OCI-LY1 (cell line): Measurements from ENCODE around the gene TBCE.
"Not testable (repeated sequence)": the region's sequence is repeated elsewhere in the genome, so short reads cannot be mapped to it uniquely, and the experiment has no call there.

Experiments
- H2AFZ ChIP-seq: fragments of 200-600 bp; sonication (generic), shearing (Covaris generic); 2 replicates; pipeline ENCODE4 v1.6.0; 2014; ENCODE audit warnings: antibody characterized with exemption, mild to moderate bottlenecking, low read length
- H3F3A ChIP-seq: fragments of 200-600 bp; sonication (generic), shearing (Covaris generic); 2 replicates; pipeline ENCODE4 v1.6.0; 2014; ENCODE audit warnings: mild to moderate bottlenecking, antibody characterized with exemption, low read length, moderate library complexity; ENCODE audit not compliant: insufficient read depth
- H3K27ac ChIP-seq: fragments of 200-600 bp; sonication (generic); 2 replicates; pipeline ENCODE4 v1.5.1; 2014; ENCODE audit warnings: low read length, mixed run types, mild to moderate bottlenecking, low read depth; ENCODE audit not compliant: poor library complexity, severe bottlenecking
- H3K27me3 ChIP-seq: fragments of 200-600 bp; sonication (generic); 2 replicates; pipeline ENCODE4 v1.6.0; 2014; ENCODE audit warnings: antibody characterized with exemption, mild to moderate bottlenecking, low read length, moderate library complexity; ENCODE audit not compliant: insufficient read depth
- H3K36me3 ChIP-seq: fragments of 200-600 bp; sonication (generic); 2 replicates; pipeline ENCODE4 v1.6.1; 2014; ENCODE audit warnings: mild to moderate bottlenecking, antibody characterized with exemption, low read length, moderate library complexity, mixed read lengths; ENCODE audit not compliant: insufficient read depth
- H3K4me1 ChIP-seq: fragments of 200-600 bp; sonication (generic); 2 replicates; pipeline ENCODE4 v1.5.1; 2014; ENCODE audit warnings: mild to moderate bottlenecking, low read length, moderate library complexity; ENCODE audit not compliant: insufficient read depth, severe bottlenecking
- H3K4me2 ChIP-seq: fragments of 200-600 bp; sonication (generic), shearing (Covaris generic); 2 replicates; pipeline ENCODE4 v1.6.1; 2014; ENCODE audit warnings: low read length
- H3K4me3 ChIP-seq: fragments of 200-600 bp; sonication (generic); 2 replicates; pipeline ENCODE4 v1.5.1; 2014; ENCODE audit warnings: low read length, low read depth, mild to moderate bottlenecking, mixed read lengths; ENCODE audit not compliant: poor library complexity, severe bottlenecking
- H3K79me2 ChIP-seq: fragments of 200-600 bp; shearing (Covaris generic); 2 replicates; pipeline ENCODE4 v1.6.1; 2016; ENCODE audit warnings: mixed run types, low read length, mixed read lengths; ENCODE audit not compliant: insufficient read depth
- H3K9ac ChIP-seq: fragments of 200-600 bp; sonication (generic), shearing (Covaris generic); 2 replicates; pipeline ENCODE4 v1.6.1; 2014; ENCODE audit warnings: mild to moderate bottlenecking, low read length, mixed read lengths
- H3K9me2 ChIP-seq: fragments of 200-600 bp; sonication (generic), shearing (Covaris generic); 2 replicates; pipeline ENCODE4 v1.6.1; 2014; ENCODE audit warnings: low read depth, mild to moderate bottlenecking, low read length, mixed read lengths
- H3K9me3 ChIP-seq: fragments of 200-600 bp; shearing (Covaris generic); 2 replicates; pipeline ENCODE4 v1.6.1; 2014; ENCODE audit warnings: low read length, mixed read lengths
- H4K20me1 ChIP-seq: fragments of 200-600 bp; sonication (generic), shearing (Covaris generic); 2 replicates; pipeline ENCODE4 v1.6.0; 2016; ENCODE audit warnings: mild to moderate bottlenecking, low read length; ENCODE audit not compliant: insufficient read depth
- CTCF ChIP-seq: fragments of 200-600 bp; sonication (generic), shearing (Covaris generic); IDR thresholded peaks from 2 replicates; pipeline ENCODE4 v1.5.1; 2017; ENCODE audit warnings: mild to moderate bottlenecking, antibody characterized with exemption, low read length, moderate library complexity, mixed read lengths
- EZH2 ChIP-seq: fragments of 200-600 bp; sonication (generic), shearing (Covaris generic); IDR thresholded peaks from 2 replicates; pipeline ENCODE4 v1.8.0; 2017; ENCODE audit warnings: borderline replicate concordance, mixed run types, mild to moderate bottlenecking, antibody characterized with exemption, low read length, moderate library complexity, mixed read lengths

The TBCE gene

GRCh38 chr1:235351898-235352297, 15.3 kb upstream of the TBCE start:
- Histone ChIP-seq H2AFZ (no peak overlapping the region), H3K27ac (no peak overlapping the region), H3K4me3 (no peak overlapping the region), H3F3A (no peaks in the 10 kb centered on the region), H3K27me3 (no peaks in the 10 kb centered on the region), H3K9me3 (no peaks in the 10 kb centered on the region), H4K20me1 (no peaks in the 10 kb centered on the region), H3K79me2 (no peaks in the 10 kb centered on the region), H3K9ac (no peak overlapping the region), H3K9me2 (no peaks in the 10 kb centered on the region), H3K4me1 (no peaks in the 10 kb centered on the region), H3K4me2 (no peak overlapping the region), H3K36me3 (no peaks in the 10 kb centered on the region)
- TF ChIP-seq CTCF (no peak), EZH2 (no peak)

- H3K36me3 ChIP-seq = no peaks in the 10 kb centered on the region
- no peaks in the 10 kb centered on the region for H3K27me3 ChIP-seq
- H3F3A ChIP-seq = no peaks in the 10 kb centered on the region
- H3K4me1 ChIP-seq = peaks cover 19% of the 10 kb centered on the region
- H3K9me2 ChIP-seq = no peaks in the 10 kb centered on the region
- peak overlapping the region; percentile 2; the same call in 1 of the 2 replicates for H3K9ac ChIP-seq
- H4K20me1 ChIP-seq = no peaks in the 10 kb centered on the region
- peak overlapping the region; percentile 11 for H3K4me3 ChIP-seq
- no peaks in the 10 kb centered on the region for H3K9me3 ChIP-seq
- no peak overlapping the region for H3K27ac ChIP-seq
- peak overlapping the region; percentile 17 for H2AFZ ChIP-seq
- TF ChIP-seq CTCF = no peak
- TF ChIP-seq EZH2 = no peak
- H3K4me2 ChIP-seq = peak overlapping the region; percentile 42
- no peaks in the 10 kb centered on the region for H3K79me2 ChIP-seq
These were observed 9.5 kb upstream of the TBCE start for GRCh38 chr1:235357485-235358373.

GRCh38 chr1:235358899-235359298, 8.3 kb upstream of the TBCE start:
- Histone ChIP-seq H3K27ac (no peak overlapping the region), H3F3A (no peaks in the 10 kb centered on the region), H3K27me3 (no peaks in the 10 kb centered on the region), H3K9ac (no peak overlapping the region), H3K9me2 (no peaks in the 10 kb centered on the region), H4K20me1 (no peaks in the 10 kb centered on the region), H3K36me3 (no peaks in the 10 kb centered on the region), H3K4me3 (no peak overlapping the region), H2AFZ (no peak overlapping the region), H3K79me2 (no peaks in the 10 kb centered on the region), H3K4me1 (peaks cover 19% of the 10 kb centered on the region), H3K4me2 (no peak overlapping the region), H3K9me3 (no peaks in the 10 kb centered on the region)
- TF ChIP-seq CTCF (no peak), EZH2 (no peak)

GRCh38 chr1:235364189-235364588, 3.0 kb upstream of the TBCE start:
- not testable (repeated sequence) for H3K36me3 ChIP-seq, H3K4me3 ChIP-seq, H3F3A ChIP-seq, H3K9me2 ChIP-seq, H3K9me3 ChIP-seq, H3K79me2 ChIP-seq, H3K27me3 ChIP-seq, H3K9ac ChIP-seq, H3K27ac ChIP-seq, H3K4me2 ChIP-seq, H2AFZ ChIP-seq, H4K20me1 ChIP-seq
- H3K4me1 ChIP-seq = peaks cover 26% of the 10 kb centered on the region
